ENCODE data around the gene PLAAT4. TPM values are rescaled to one million over a fixed set of nuclear protein-coding genes. Genes with fewer than 3 reads are reported as not detected.

Gene PLAAT4
- total and polyA plus RNA-seq, 2 of the 13 experiments (the other 11 are each of a cell fraction or from before 2014, with no cell fraction given): 0.71 to 1.00 TPM

GRCh38 chr11:63491240-63491587 lies 45.4 kb upstream of the PLAAT4 start (continued):
- TF ChIP-seq ZNF710 (CRISPR knock-in tag; IDR thresholded peaks at IDR 0.05; ENCODE audit: borderline replicate concordance): no peak
- no peak for TF ChIP-seq ZNF841 (CRISPR knock-in tag; IDR thresholded peaks at IDR 0.05; ENCODE audit: borderline replicate concordance)
- TF ChIP-seq ELF4 (CRISPR knock-in tag; IDR thresholded peaks at IDR 0.05; ENCODE audit: borderline replicate concordance): no peak
- TF ChIP-seq EP300 (IDR thresholded peaks at IDR 0.05; ENCODE audit: low read depth in 2 of 2, low read length in 2 of 2): no peak
- no peak for TF ChIP-seq EP300 (CRISPR knock-in tag; IDR thresholded peaks at IDR 0.05; ENCODE audit: borderline replicate concordance)
- no peak for TF ChIP-seq TBL1XR1 (IDR thresholded peaks at IDR 0.05; ENCODE audit: borderline replicate concordance, low read length, partially characterized antibody)
- TF ChIP-seq ZNF180 (CRISPR knock-in tag; IDR thresholded peaks at IDR 0.05; ENCODE audit: borderline replicate concordance, low read depth): no peak
- TF ChIP-seq PBX2 (CRISPR knock-in tag; IDR thresholded peaks at IDR 0.05): no peak
- no peak for TF ChIP-seq ZNF569 (CRISPR knock-in tag; IDR thresholded peaks at IDR 0.05; ENCODE audit: borderline replicate concordance)
- no peak for TF ChIP-seq DNMT1 (CRISPR knock-in tag; IDR thresholded peaks at IDR 0.05)
- no peak for TF ChIP-seq ZBTB20 (CRISPR knock-in tag; IDR thresholded peaks at IDR 0.05; ENCODE audit: borderline replicate concordance, low read depth)
- TF ChIP-seq RFX3 (CRISPR knock-in tag; IDR thresholded peaks at IDR 0.05): no peak
- no peak for TF ChIP-seq AKAP8 (CRISPR knock-in tag; IDR thresholded peaks at IDR 0.05)
